ENCODE data around the gene SVOP. TPM values are rescaled to one million over a fixed set of nuclear protein-coding genes. Genes with fewer than 3 reads are reported as not detected.
"Not testable (repeated sequence)": the region's sequence is repeated elsewhere in the genome, so short reads cannot be mapped to it uniquely, and the experiment has no call there.

The SVOP gene
- not detected for total RNA-seq

- Mint-ChIP-seq H3K27me3 (peaks cover 27% of the 10 kb centered on the region), H3K36me3 (ENCODE audit: low read depth) (no peaks in the 10 kb centered on the region), H3K4me1 (no peaks in the 10 kb centered on the region), H3K9me3 (no peaks in the 10 kb centered on the region), H3K27ac (no peak within 1 kb of the TSS), H3K4me3 (no peak within 1 kb of the TSS)
- peak; percentile 16 for ATAC-seq (replicated peaks)
Measured at GRCh38 chr12:109020796-109021380, at the start of gene SVOP. SVOP (minus strand) TSS chr12:109021068; CDS start chr12:109020868, 200 bp downstream.

GRCh38 chr12:109069307-109070271, 48.7 kb upstream of the SVOP start:
- Mint-ChIP-seq H3K36me3 (ENCODE audit: low read depth) (peaks cover 73% of the 10 kb centered on the region), H3K27me3 (no peaks in the 10 kb centered on the region), H3K4me3 (no peak overlapping the region), H3K4me1 (no peaks in the 10 kb centered on the region), H3K9me3 (no peaks in the 10 kb centered on the region), H3K27ac (no peak overlapping the region)
- ATAC-seq (replicated peaks), result no peak

- peaks cover 7% of the 10 kb centered on the region for H3K4me1 Mint-ChIP-seq
Measured at GRCh38 chr12:109065853-109066193, 45.0 kb upstream of the SVOP start.

GRCh38 chr12:109065154-109065852, 44.4 kb upstream of the SVOP start:
- no peak overlapping the region for H3K4me3 Mint-ChIP-seq
- H3K27me3 Mint-ChIP-seq, result no peaks in the 10 kb centered on the region
- no peak overlapping the region for H3K27ac Mint-ChIP-seq
- no peak for ATAC-seq (replicated peaks)
- H3K4me1 Mint-ChIP-seq, result peaks cover 7% of the 10 kb centered on the region
- H3K36me3 Mint-ChIP-seq (ENCODE audit: low read depth), result peaks cover 33% of the 10 kb centered on the region
- H3K9me3 Mint-ChIP-seq, result no peaks in the 10 kb centered on the region

More at GRCh38 chr12:109065853-109066193, 45.0 kb upstream of the SVOP start:
- H3K9me3 Mint-ChIP-seq, result no peaks in the 10 kb centered on the region
- H3K4me3 Mint-ChIP-seq, result no peak overlapping the region
- no peaks in the 10 kb centered on the region for H3K27me3 Mint-ChIP-seq
- H3K36me3 Mint-ChIP-seq (ENCODE audit: low read depth), result peaks cover 36% of the 10 kb centered on the region
- no peak overlapping the region for H3K27ac Mint-ChIP-seq
- ATAC-seq (replicated peaks), result no peak

GRCh38 chr12:109064143-109064542, 43.3 kb upstream of the SVOP start:
- H3K27ac Mint-ChIP-seq, result no peak overlapping the region
- H3K9me3 Mint-ChIP-seq, result no peaks in the 10 kb centered on the region
- peaks cover 7% of the 10 kb centered on the region for H3K4me1 Mint-ChIP-seq

DNA sequence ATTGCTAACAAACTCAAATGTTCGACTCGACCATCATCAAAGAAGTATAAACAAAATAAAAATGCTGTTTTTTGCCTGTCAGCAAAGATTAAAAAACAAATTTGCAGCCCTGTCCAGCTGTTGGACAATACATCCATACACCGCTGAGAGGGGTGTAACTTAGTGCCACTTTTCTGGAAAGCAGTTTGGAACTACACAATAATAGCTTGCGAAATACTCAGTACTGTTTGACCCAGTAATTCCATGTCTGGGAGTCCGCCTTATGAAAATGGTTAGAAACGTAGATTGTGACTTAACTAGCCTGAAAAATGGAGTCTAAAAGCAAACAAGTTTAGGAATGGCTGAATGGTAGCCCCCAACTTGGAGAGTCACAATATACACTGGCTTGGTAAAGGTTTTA, 37.9 kb upstream of the SVOP start:
- H3K27me3 Mint-ChIP-seq, result no peaks in the 10 kb centered on the region
- H3K4me3 Mint-ChIP-seq, result no peak overlapping the region
- peaks cover 9% of the 10 kb centered on the region for H3K4me1 Mint-ChIP-seq
- peaks cover 30% of the 10 kb centered on the region for H3K36me3 Mint-ChIP-seq (ENCODE audit: low read depth)
- H3K27ac Mint-ChIP-seq, result no peak overlapping the region
- H3K9me3 Mint-ChIP-seq, result no peaks in the 10 kb centered on the region
- no peak for ATAC-seq (replicated peaks)

More at GRCh38 chr12:109064143-109064542, 43.3 kb upstream of the SVOP start:
- ATAC-seq (replicated peaks), result no peak
- H3K27me3 Mint-ChIP-seq, result no peaks in the 10 kb centered on the region
- no peak overlapping the region for H3K4me3 Mint-ChIP-seq
- H3K36me3 Mint-ChIP-seq (ENCODE audit: low read depth), result peaks cover 30% of the 10 kb centered on the region

DNA sequence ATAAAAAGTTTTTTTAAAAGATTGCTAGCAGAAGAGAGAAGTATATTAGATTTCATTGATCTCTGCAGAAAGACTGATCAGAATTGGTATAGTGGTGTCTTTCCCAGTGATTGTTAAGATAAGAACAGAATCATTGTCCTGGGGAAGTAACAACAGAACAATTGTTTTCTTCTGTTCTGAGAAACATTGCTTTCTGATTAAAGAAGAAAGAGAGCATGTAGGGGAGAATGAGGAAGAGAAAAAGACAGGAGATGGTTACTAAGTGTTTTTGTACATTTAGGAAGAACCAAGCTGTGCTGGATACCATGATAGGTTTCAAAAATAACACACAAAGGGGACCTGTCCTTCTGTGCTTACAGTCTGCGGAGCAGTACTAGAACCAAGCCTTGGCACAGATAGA, 36.5 kb upstream of the SVOP start:
- no peak overlapping the region for H3K27ac Mint-ChIP-seq
- H3K27me3 Mint-ChIP-seq, result no peaks in the 10 kb centered on the region
- no peak for ATAC-seq (replicated peaks)
- H3K36me3 Mint-ChIP-seq (ENCODE audit: low read depth), result peaks cover 30% of the 10 kb centered on the region
- no peak overlapping the region for H3K4me3 Mint-ChIP-seq
- H3K4me1 Mint-ChIP-seq, result peaks cover 6% of the 10 kb centered on the region
- no peaks in the 10 kb centered on the region for H3K9me3 Mint-ChIP-seq

DNA sequence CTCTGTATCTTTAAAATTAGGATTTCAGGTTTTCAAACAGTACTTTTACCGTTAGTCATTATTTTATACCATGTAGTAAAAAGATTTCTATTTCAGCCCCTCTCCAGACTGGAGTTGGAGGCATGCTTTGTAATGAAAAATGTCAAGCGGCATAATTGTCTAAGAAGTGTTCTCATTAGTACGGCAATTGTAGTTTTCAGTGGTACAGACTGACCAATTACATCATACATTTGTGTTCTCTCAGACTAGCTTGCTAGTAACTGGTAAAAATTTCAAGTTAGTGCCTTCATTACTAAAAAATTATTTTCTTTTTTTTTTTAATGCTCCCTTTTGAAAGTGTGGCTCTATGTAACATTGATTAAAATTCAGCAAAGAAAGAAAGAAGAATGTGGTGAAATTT, 36.0 kb upstream of the SVOP start:
- ATAC-seq (replicated peaks), result no peak
- Mint-ChIP-seq H3K9me3 (no peaks in the 10 kb centered on the region), H3K36me3 (ENCODE audit: low read depth) (peaks cover 35% of the 10 kb centered on the region), H3K4me3 (no peak overlapping the region), H3K27ac (no peak overlapping the region), H3K4me1 (peaks cover 5% of the 10 kb centered on the region), H3K27me3 (no peaks in the 10 kb centered on the region)

DNA sequence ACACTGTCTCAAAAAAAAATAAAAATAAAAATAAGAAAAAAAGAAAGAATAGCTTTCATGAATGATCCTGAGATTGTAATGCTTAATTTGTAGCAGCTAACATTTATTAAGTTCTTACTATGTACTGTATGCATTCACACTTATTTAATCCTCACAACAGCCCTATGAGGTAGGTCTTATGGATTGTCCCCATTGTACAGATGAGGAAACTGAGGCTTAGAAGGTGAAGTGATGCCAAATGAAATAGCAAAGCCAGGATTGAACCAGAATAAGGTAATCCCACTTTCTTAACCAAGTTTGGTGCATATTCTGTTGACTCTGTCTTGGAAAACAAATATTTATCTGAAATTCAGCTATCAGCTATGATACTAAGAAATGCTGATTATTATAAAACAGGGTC, 33.7 kb upstream of the SVOP start:
- Mint-ChIP-seq H3K27ac (peak overlapping the region; percentile 83), H3K27me3 (no peaks in the 10 kb centered on the region), H3K36me3 (ENCODE audit: low read depth) (peaks cover 26% of the 10 kb centered on the region), H3K9me3 (no peaks in the 10 kb centered on the region), H3K4me1 (peaks cover 5% of the 10 kb centered on the region), H3K4me3 (peak overlapping the region; percentile 82)
- no peak for ATAC-seq (replicated peaks)

DNA sequence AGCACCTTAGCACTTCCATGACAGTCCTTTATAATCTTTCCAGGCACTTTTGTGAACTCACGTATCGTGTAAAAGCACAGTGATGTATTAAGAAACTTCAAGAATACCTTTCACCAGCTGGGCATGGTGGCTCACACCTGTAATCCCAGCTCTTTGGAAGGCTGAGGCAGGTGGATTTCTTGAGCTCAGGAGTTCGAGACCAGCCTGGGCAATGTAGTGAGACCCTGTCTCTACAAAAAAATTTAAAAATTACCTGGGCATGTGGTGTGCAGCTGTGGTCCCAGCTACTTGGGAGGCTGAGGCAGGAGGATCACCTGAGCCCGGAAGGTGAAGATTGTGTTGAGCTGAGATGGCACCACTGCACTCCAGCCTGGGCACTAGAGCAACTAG, 33.3 kb upstream of the SVOP start:
- H3K27me3 Mint-ChIP-seq, H3K4me1 Mint-ChIP-seq, H3K9me3 Mint-ChIP-seq: not testable (repeated sequence)
- Mint-ChIP-seq H3K27ac (peak overlapping the region; percentile 83), H3K36me3 (ENCODE audit: low read depth) (peaks cover 25% of the 10 kb centered on the region), H3K4me3 (peak overlapping the region; percentile 82)
- peak; percentile 8 for ATAC-seq (replicated peaks)

DNA sequence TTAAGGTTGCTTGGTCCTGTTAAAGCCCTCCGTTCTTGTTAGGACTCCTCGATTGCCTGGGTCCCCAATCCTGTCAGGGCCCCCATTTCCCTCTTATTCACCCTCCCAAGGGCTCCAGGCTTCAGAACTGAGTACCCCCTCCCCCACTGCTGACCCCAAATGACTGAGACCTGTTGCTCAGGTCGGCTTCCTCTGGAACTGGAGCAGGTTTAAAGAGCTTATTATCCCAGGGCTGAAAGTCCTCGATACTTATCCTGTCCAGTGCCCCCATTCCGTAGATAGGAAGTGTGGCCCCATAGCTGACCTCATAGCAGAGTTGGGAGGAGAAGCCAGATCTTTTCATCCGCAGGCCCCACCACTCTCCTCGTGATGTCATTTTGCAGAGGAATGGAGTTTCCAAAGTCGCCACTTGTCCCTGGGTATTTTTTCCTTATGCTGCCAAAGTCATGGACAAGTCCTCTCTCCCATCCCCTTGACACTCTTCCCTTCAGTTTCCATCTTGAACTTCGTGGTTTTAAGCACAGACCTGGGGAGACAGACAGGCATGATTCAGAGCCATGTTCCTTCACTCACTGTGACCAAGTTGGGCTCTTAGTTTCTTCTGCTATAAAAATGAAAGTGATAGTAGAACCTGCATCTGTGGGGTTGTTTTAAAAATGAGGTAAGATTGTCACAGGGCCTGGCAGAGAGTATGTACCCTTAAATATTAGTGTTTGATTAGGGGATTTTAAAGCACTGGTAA, 32.7 kb upstream of the SVOP start:
- Mint-ChIP-seq H3K27ac (peak overlapping the region; percentile 83), H3K36me3 (ENCODE audit: low read depth) (peaks cover 21% of the 10 kb centered on the region), H3K9me3 (no peaks in the 10 kb centered on the region), H3K4me3 (peak overlapping the region; percentile 82), H3K4me1 (peaks cover 5% of the 10 kb centered on the region), H3K27me3 (no peaks in the 10 kb centered on the region)
- peak; percentile 89 for ATAC-seq (replicated peaks)

- peak; percentile 65 for ATAC-seq (replicated peaks)
- H3K27me3 Mint-ChIP-seq, result no peaks in the 10 kb centered on the region
- H3K36me3 Mint-ChIP-seq (ENCODE audit: low read depth), result peaks cover 12% of the 10 kb centered on the region
- H3K9me3 Mint-ChIP-seq, result no peaks in the 10 kb centered on the region
- H3K4me1 Mint-ChIP-seq, result peaks cover 5% of the 10 kb centered on the region
- H3K27ac Mint-ChIP-seq, result peak within 1 kb of the TSS; percentile 83
- peak within 1 kb of the TSS; percentile 82 for H3K4me3 Mint-ChIP-seq
Measured at GRCh38 chr12:109052414-109053323, 31.8 kb upstream of the SVOP start, which contains the start of gene USP30. USP30 (plus strand) TSS chr12:109052576; CDS start chr12:109052679, 103 bp downstream.

- Mint-ChIP-seq H3K27ac (peak overlapping the region; percentile 83), H3K4me1 (peaks cover 5% of the 10 kb centered on the region), H3K9me3 (no peaks in the 10 kb centered on the region), H3K4me3 (peak overlapping the region; percentile 82), H3K36me3 (ENCODE audit: low read depth) (peaks cover 6% of the 10 kb centered on the region), H3K27me3 (no peaks in the 10 kb centered on the region)
- ATAC-seq (replicated peaks), result no peak
Measured at GRCh38 chr12:109052097-109052413, 31.2 kb upstream of the SVOP start.

Measured in activated T-helper 17 cell treated with anti-CD3 and anti-CD28 coated beads, Interleukin-2, amount 50 U/mL, for 72 hours (primary cell).